Measurements from ENCODE around the gene TIGD2.

DNA sequence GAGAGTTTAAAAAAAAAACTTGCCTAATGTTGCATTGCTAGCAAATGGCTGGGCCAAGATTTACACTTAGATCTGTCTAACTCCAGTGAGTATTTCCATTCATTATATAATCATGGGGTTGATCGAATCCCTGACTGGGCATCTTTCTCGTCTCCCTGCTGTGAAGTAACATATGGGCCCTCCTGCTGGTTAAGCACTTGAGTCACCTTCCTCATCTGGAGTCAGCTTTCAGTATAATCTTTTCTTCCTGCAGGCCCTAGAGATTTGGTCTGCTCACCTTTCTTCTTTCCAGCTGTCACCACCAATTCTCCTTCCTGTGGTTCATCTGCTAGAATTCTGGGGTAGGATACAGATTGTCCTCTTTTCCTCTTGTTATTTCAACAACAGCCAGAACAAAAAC, 41.6 kb downstream of the TIGD2 start:
- TF ChIP-seq, protein P1, sequence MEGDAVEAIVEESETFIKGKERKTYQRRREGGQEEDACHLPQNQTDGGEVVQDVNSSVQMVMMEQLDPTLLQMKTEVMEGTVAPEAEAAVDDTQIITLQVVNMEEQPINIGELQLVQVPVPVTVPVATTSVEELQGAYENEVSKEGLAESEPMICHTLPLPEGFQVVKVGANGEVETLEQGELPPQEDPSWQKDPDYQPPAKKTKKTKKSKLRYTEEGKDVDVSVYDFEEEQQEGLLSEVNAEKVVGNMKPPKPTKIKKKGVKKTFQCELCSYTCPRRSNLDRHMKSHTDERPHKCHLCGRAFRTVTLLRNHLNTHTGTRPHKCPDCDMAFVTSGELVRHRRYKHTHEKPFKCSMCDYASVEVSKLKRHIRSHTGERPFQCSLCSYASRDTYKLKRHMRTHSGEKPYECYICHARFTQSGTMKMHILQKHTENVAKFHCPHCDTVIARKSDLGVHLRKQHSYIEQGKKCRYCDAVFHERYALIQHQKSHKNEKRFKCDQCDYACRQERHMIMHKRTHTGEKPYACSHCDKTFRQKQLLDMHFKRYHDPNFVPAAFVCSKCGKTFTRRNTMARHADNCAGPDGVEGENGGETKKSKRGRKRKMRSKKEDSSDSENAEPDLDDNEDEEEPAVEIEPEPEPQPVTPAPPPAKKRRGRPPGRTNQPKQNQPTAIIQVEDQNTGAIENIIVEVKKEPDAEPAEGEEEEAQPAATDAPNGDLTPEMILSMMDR (IDR thresholded peaks at IDR 0.05; ENCODE audit: poor library complexity, severe bottlenecking), result no peak
- TF ChIP-seq EZH2 (IDR thresholded peaks at IDR 0.05; ENCODE audit: borderline replicate concordance, insufficient read depth, low read length, poor library complexity, severe bottlenecking) (no peak), TAF1 (IDR thresholded peaks at IDR 0.05; ENCODE audit: low read depth) (no peak)
